CD4-positive, alpha-beta T cell (primary cell): ENCODE measurements around the gene NR5A2. TPM values are rescaled to one million over a fixed set of nuclear protein-coding genes. Genes with fewer than 3 reads are reported as not detected.
A peak's percentile ranks its signal among the peaks of the same experiment; 100 is the strongest.

Experiments
- ATAC-seq: fragments of 200-7000 bp; cut with Tn5 transposase; one replicate; pipeline ENCODE4 v1.10.0; 2022; ENCODE audit warnings: mild to moderate bottlenecking; ENCODE audit not compliant: poor library complexity
- CTCF ChIA-PET: fragments of 350-600 bp; sonication (Branson Sonifier 250); formaldehyde crosslinking; loops from one replicate; lab custom pipeline; 2021; ENCODE audit warnings: antibody characterized with exemption, inconsistent platforms; lab: Charles Lee
- POLR2A ChIA-PET: fragments of 350-600 bp; sonication (Branson Sonifier 250); formaldehyde crosslinking; loops from one replicate; lab custom pipeline; 2021; ENCODE audit warnings: antibody characterized with exemption, inconsistent platforms; lab: Charles Lee
- DNase-seq, 14 experiments: peaks; one replicate each; pipeline ENCODE4 v3.0.0-alpha.2; 2013 to 2020; ENCODE audit warnings: mixed read lengths in 2 of 14
- H3K27ac ChIP-seq, 2 donors: one replicate each; pipeline versions ENCODE4 v1.5.1 to v1.7.0; 2013; ENCODE audit warnings: low read length in 2 of 2, low read depth in 1 of 2, mild to moderate bottlenecking in 1 of 2
- H3K27me3 ChIP-seq, 2 experiments: 1 replicate in 1 of 2; 2 replicates in 1 of 2; pipeline versions ENCODE4 v1.6.1 to v1.7.0; 2013; ENCODE audit warnings: low read length in 2 of 2, control low read depth in 1 of 2, mild to moderate bottlenecking in 1 of 2, moderate library complexity in 1 of 2; ENCODE audit not compliant: insufficient read depth in 2 of 2, control insufficient read depth in 1 of 2
- H3K36me3 ChIP-seq: one replicate; pipeline ENCODE4 v1.6.1; 2013; ENCODE audit warnings: low read length, control low read depth; ENCODE audit not compliant: insufficient read depth
- H3K4me1 ChIP-seq: one replicate; pipeline ENCODE4 v1.6.1; 2013; ENCODE audit warnings: low read length, control low read depth; ENCODE audit not compliant: insufficient read depth
- H3K4me3 ChIP-seq: one replicate; pipeline ENCODE4 v1.5.1; 2013; ENCODE audit warnings: mild to moderate bottlenecking, low read length, moderate library complexity
- H3K9me3 ChIP-seq, 2 experiments: 1 replicate in 1 of 2; 2 replicates in 1 of 2; pipeline versions ENCODE4 v1.6.1 to v1.7.0; 2013; ENCODE audit warnings: low read length in 2 of 2, mild to moderate bottlenecking in 2 of 2, control low read depth in 1 of 2, moderate library complexity in 1 of 2; ENCODE audit not compliant: control insufficient read depth in 1 of 2, insufficient read depth in 1 of 2
- H3K27ac Mint-ChIP-seq: one replicate; pipeline ENCODE4 v1.8.0; 2020; ENCODE audit warnings: mixed read lengths
- H3K27me3 Mint-ChIP-seq: one replicate; pipeline ENCODE4 v1.8.0; 2021; ENCODE audit warnings: mixed read lengths
- H3K36me3 Mint-ChIP-seq: one replicate; pipeline ENCODE4 v1.8.0; 2021; ENCODE audit warnings: low read depth, mixed read lengths
- H3K4me1 Mint-ChIP-seq: one replicate; pipeline ENCODE4 v1.8.0; 2021; ENCODE audit warnings: low read depth, mixed read lengths
- H3K4me3 Mint-ChIP-seq: one replicate; pipeline ENCODE4 v1.8.0; 2020; ENCODE audit warnings: mild to moderate bottlenecking, mixed read lengths
- H3K9me3 Mint-ChIP-seq: one replicate; pipeline ENCODE4 v1.8.0; 2020; ENCODE audit warnings: mixed read lengths
- CTCF ChIP-seq: fragments of 200-600 bp; IDR thresholded peaks from one replicate; pipeline ENCODE4 v1.8.0; 2022; ENCODE audit warnings: antibody characterized with exemption, mild to moderate bottlenecking
- intact Hi-C, 2 experiments: fragments of 100-400 bp; cut with DNase I in 1 of 2; cut with micrococcal nuclease in 1 of 2; formaldehyde crosslinking; loops; one replicate each; pipeline versions ENCODE4 v1.15.1 to v1.9.0; 2023 to 2025; cut with DNase I, micrococcal nuclease
- total RNA-seq, 174 experiments: library from RNA in 2 of 174; stranded (reverse) in 2 of 174; gene quantifications; one replicate each; pipeline ENCODE4 v1.2.3 and lab custom pipeline; 2021 to 2026

Gene NR5A2
- total RNA-seq, 2 experiments from 2014 or later, result not detected

- CTCF ChIA-PET, result no interaction called here
Observed at GRCh38 chr1:200205216-200205995, 177.9 kb downstream of the NR5A2 start.

GRCh38 chr1:200206340-200206739 lies 178.8 kb downstream of the NR5A2 start:
- H3K4me1 ChIP-seq, result no peaks in the 10 kb centered on the region
- CTCF ChIA-PET, result no interaction called here
- DNase-seq (peak in 2 of 14 experiments; percentile 7 to 20), ATAC-seq (no peak)
- H3K27me3 ChIP-seq, result no peaks in the 10 kb centered on the region
- H3K9me3 ChIP-seq, result peaks cover 0 to 3% of the 10 kb centered on the region in 2 experiments
- Mint-ChIP-seq H3K4me3 (no peak overlapping the region), H3K4me1 (peaks cover 5% of the 10 kb centered on the region), H3K9me3 (no peaks in the 10 kb centered on the region), H3K36me3 (no peaks in the 10 kb centered on the region), H3K27me3 (no peaks in the 10 kb centered on the region), H3K27ac (no peak overlapping the region)
- no peak overlapping the region for H3K27ac ChIP-seq
- intact Hi-C loops, result no loop called here
- no peaks in the 10 kb centered on the region for H3K36me3 ChIP-seq
- no peak for TF ChIP-seq CTCF
- POLR2A ChIA-PET, result no interaction called here
- H3K4me3 ChIP-seq, result no peak overlapping the region

More at GRCh38 chr1:200205216-200205995, 177.9 kb downstream of the NR5A2 start:
- Histone ChIP-seq H3K4me1 (no peaks in the 10 kb centered on the region), H3K9me3 (peaks cover 0 to 3% of the 10 kb centered on the region in 2 experiments), H3K27me3 (no peaks in the 10 kb centered on the region), H3K27ac (no peak overlapping the region), H3K4me3 (no peak overlapping the region), H3K36me3 (no peaks in the 10 kb centered on the region)
- Mint-ChIP-seq H3K27ac (no peak overlapping the region), H3K36me3 (no peaks in the 10 kb centered on the region), H3K27me3 (no peaks in the 10 kb centered on the region), H3K4me3 (no peak overlapping the region), H3K9me3 (no peaks in the 10 kb centered on the region), H3K4me1 (peaks cover 5% of the 10 kb centered on the region)
- no peak for ATAC-seq
- POLR2A ChIA-PET, result no interaction called here
- TF ChIP-seq CTCF, result no peak
- intact Hi-C loops, result no loop called here
- no peak for DNase-seq

- TF ChIP-seq CTCF, result no peak
- Histone ChIP-seq H3K27ac (no peak overlapping the region), H3K4me1 (no peaks in the 10 kb centered on the region), H3K27me3 (no peaks in the 10 kb centered on the region), H3K9me3 (peaks cover 0 to 3% of the 10 kb centered on the region in 2 experiments), H3K36me3 (no peaks in the 10 kb centered on the region), H3K4me3 (no peak overlapping the region)
- Mint-ChIP-seq H3K4me3 (no peak overlapping the region), H3K9me3 (no peaks in the 10 kb centered on the region), H3K27ac (no peak overlapping the region), H3K4me1 (peaks cover 5% of the 10 kb centered on the region), H3K27me3 (no peaks in the 10 kb centered on the region), H3K36me3 (no peaks in the 10 kb centered on the region)
- ChIA-PET POLR2A (no interaction called here), CTCF (no interaction called here)
- ATAC-seq (no peak), DNase-seq (no peak)
- intact Hi-C loops, result no loop called here
Observed at GRCh38 chr1:200206761-200207160, 179.3 kb downstream of the NR5A2 start.
